ENCODE results near the gene ACAA1.
"Not testable (repeated sequence)": the region's sequence is repeated elsewhere in the genome, so short reads cannot be mapped to it uniquely, and the experiment has no call there.

The ACAA1 gene

GRCh38 chr3:38099518-38099917, 37.4 kb downstream of the ACAA1 start:
- DNase-seq: no peak

- DNase-seq: no peak
Observed at GRCh38 chr3:38098376-38098723, 38.6 kb downstream of the ACAA1 start.

GRCh38 chr3:38097446-38098375, 39.2 kb downstream of the ACAA1 start:
- no peak for DNase-seq

- no peak for DNase-seq
Observed at GRCh38 chr3:38095669-38096483, 41.1 kb downstream of the ACAA1 start.

GRCh38 chr3:38094999-38095398, 41.9 kb downstream of the ACAA1 start:
- DNase-seq: no peak

- no peak for DNase-seq
Observed at GRCh38 chr3:38090453-38090852, 46.5 kb downstream of the ACAA1 start.

GRCh38 chr3:38089163-38089562, 47.8 kb downstream of the ACAA1 start:
- no peak for DNase-seq

GRCh38 chr3:38088126-38089078, 48.5 kb downstream of the ACAA1 start:
- DNase-seq: no peak

- DNase-seq: not testable (repeated sequence)
Observed at GRCh38 chr3:38087278-38087677, 49.6 kb downstream of the ACAA1 start.

GRCh38 chr3:38086496-38086895, 50.4 kb downstream of the ACAA1 start:
- no peak for DNase-seq

- no peak for DNase-seq
Observed at GRCh38 chr3:38085943-38086324, 51.0 kb downstream of the ACAA1 start.

GRCh38 chr3:38085311-38085942, 51.5 kb downstream of the ACAA1 start:
- DNase-seq: no peak

GRCh38 chr3:38084334-38085310, 52.3 kb downstream of the ACAA1 start:
- no peak for DNase-seq

- no peak for DNase-seq
Observed at GRCh38 chr3:38083871-38084333, 53.0 kb downstream of the ACAA1 start.

GRCh38 chr3:38083254-38083653, 53.7 kb downstream of the ACAA1 start:
- DNase-seq: not testable (repeated sequence)

- not testable (repeated sequence) for DNase-seq
Observed at GRCh38 chr3:38082296-38082695, 54.6 kb downstream of the ACAA1 start.

- DNase-seq: not testable (repeated sequence)
Observed at GRCh38 chr3:38077073-38077472, 59.9 kb downstream of the ACAA1 start.

All from NCI-H774 (cell line).